Right ventricle myocardium superior (tissue), 1 donor: Measurements from ENCODE around the gene SLC17A9. TPM values are rescaled to one million over a fixed set of nuclear protein-coding genes. Genes with fewer than 3 reads are reported as not detected.
"Not testable (repeated sequence)": the region's sequence is repeated elsewhere in the genome, so short reads cannot be mapped to it uniquely, and the experiment has no call there.

ENCODE experiments used
- ATAC-seq: fragments of 200-7000 bp; cut with Tn5 transposase; one replicate; pipeline ENCODE4 v1.9.1; 2020; ENCODE audit warnings: mild to moderate bottlenecking; ENCODE audit not compliant: poor library complexity
- DNase-seq: peaks from one replicate; pipeline ENCODE4 v3.0.0-alpha.2; 2020
- intact Hi-C: fragments of 100-400 bp; cut with DNase I; formaldehyde crosslinking; loops from one replicate; pipeline ENCODE4 v1.11.2; 2022
- total RNA-seq: library from RNA; stranded (reverse); fragmentation: NEBNext Ultra II Directional; extraction: Animal tissue kit (Norgen Biotek cat#: 25700); gene quantifications from one replicate; pipeline ENCODE4 v1.2.1, GENCODE V29; 2021
- donor health status: DM: no; HTN: yes; CAD: no; lungs with severe emphysema.

SLC17A9 gene
- total RNA-seq, 1 donor from 2014 or later = 0.73 TPM

GRCh38 chr20:62951143-62951895 lies 1.2 kb upstream of the SLC17A9 start:
- intact Hi-C loops = no loop called here
- ATAC-seq = no peak
- DNase-seq = peak; percentile 17

GRCh38 chr20:62951896-62952372 lies 575 bp upstream of the SLC17A9 start:
- DNase-seq (peak; percentile 30), ATAC-seq (no peak)
- intact Hi-C loops = no loop called here

GRCh38 chr20:62952968-62953838 lies 694 bp downstream of the SLC17A9 start:
- ATAC-seq (peak; percentile 6), DNase-seq (peak; percentile 50)
- intact Hi-C loops = no loop called here

- ATAC-seq (peak; percentile 69), DNase-seq (peak; percentile 84)
- intact Hi-C loops = no loop called here
These were observed 1.6 kb downstream of the SLC17A9 start for GRCh38 chr20:62953839-62954703.

- intact Hi-C loops = no loop called here
- DNase-seq (peak; percentile 39), ATAC-seq (peak; percentile 40)
These were observed 3.2 kb downstream of the SLC17A9 start for GRCh38 chr20:62955519-62956386.

- DNase-seq (no peak), ATAC-seq (no peak)
- intact Hi-C loops = no loop called here
These were observed 4.1 kb downstream of the SLC17A9 start for GRCh38 chr20:62956387-62957135.

- DNase-seq (no peak), ATAC-seq (no peak)
- intact Hi-C loops = no loop called here
These were observed 4.9 kb downstream of the SLC17A9 start for GRCh38 chr20:62957136-62958117.

GRCh38 chr20:62958388-62959100 lies 6.0 kb downstream of the SLC17A9 start:
- intact Hi-C loops = no loop called here
- no peak for DNase-seq
- ATAC-seq = no peak

- DNase-seq (no peak), ATAC-seq (no peak)
- intact Hi-C loops = no loop called here
These were observed 6.8 kb downstream of the SLC17A9 start for GRCh38 chr20:62959101-62959971.

GRCh38 chr20:62959998-62960436 lies 7.5 kb downstream of the SLC17A9 start:
- no peak for DNase-seq
- intact Hi-C loops = no loop called here
- no peak for ATAC-seq

- intact Hi-C loops, DNase-seq, ATAC-seq: not testable (repeated sequence)
These were observed 8.2 kb downstream of the SLC17A9 start for GRCh38 chr20:62960446-62961309.

GRCh38 chr20:62961310-62961783 lies 8.8 kb downstream of the SLC17A9 start:
- no peak for DNase-seq

GRCh38 chr20:62961799-62962198 lies 9.3 kb downstream of the SLC17A9 start:
- ATAC-seq (no peak), DNase-seq (no peak)
- intact Hi-C loops = no loop called here

More at GRCh38 chr20:62961310-62961783, 8.8 kb downstream of the SLC17A9 start:
- intact Hi-C loops = no loop called here
- no peak for ATAC-seq
